GM23338 (cell line): ENCODE data around the gene KIF3B.

Source experiments
- CREB1 ChIP-seq: fragments of 250-450 bp; sonication (Bioruptor Pico); IDR thresholded peaks from 2 replicates; pipeline ENCODE4 v1.5.0; 2020; ENCODE audit warnings: low read depth, mild to moderate bottlenecking, moderate library complexity
- CTCF ChIP-seq, 2 experiments: fragments of 200-600 bp in 1 of 2; sonication (generic) in 1 of 2; conservative IDR thresholded peaks; 2 replicates each; pipeline versions ENCODE4 v1.5.1 to v1.6.1; 2016 to 2017; ENCODE audit warnings: antibody characterized with exemption in 2 of 2, low read depth in 2 of 2, mild to moderate bottlenecking in 2 of 2, moderate library complexity in 1 of 2
- ETS1 ChIP-seq: IDR thresholded peaks from 2 replicates; pipeline ENCODE4 v1.6.1; 2016; ENCODE audit warnings: antibody characterized with exemption
- EZH2 ChIP-seq: fragments of 200-600 bp; sonication (generic); IDR thresholded peaks from one replicate; pipeline ENCODE4 v1.8.0; 2017; ENCODE audit warnings: antibody characterized with exemption, mild to moderate bottlenecking, low read depth; ENCODE audit not compliant: unreplicated experiment
- EZH2phosphoT487 ChIP-seq: fragments of 200-600 bp; sonication (generic); IDR thresholded peaks from one replicate; pipeline ENCODE4 v1.8.1; 2018; ENCODE audit warnings: antibody characterized with exemption; ENCODE audit not compliant: unreplicated experiment
- JUNB ChIP-seq: IDR thresholded peaks from one replicate; pipeline ENCODE4 v1.6.1; 2016; ENCODE audit warnings: antibody characterized with exemption; ENCODE audit not compliant: unreplicated experiment
- NANOG ChIP-seq: IDR thresholded peaks from 2 replicates; pipeline ENCODE4 v1.6.1; 2016; ENCODE audit warnings: antibody characterized with exemption, borderline replicate concordance
- POLR2AphosphoS5 ChIP-seq: IDR thresholded peaks from 2 replicates; pipeline ENCODE4 v1.6.1; 2016; ENCODE audit warnings: antibody characterized with exemption, low read depth
- REST ChIP-seq: IDR thresholded peaks from one replicate; pipeline ENCODE4 v1.6.1; 2018; ENCODE audit warnings: antibody characterized with exemption; ENCODE audit not compliant: unreplicated experiment
- STAT1 ChIP-seq: IDR thresholded peaks from one replicate; pipeline ENCODE4 v1.6.1; 2016; ENCODE audit warnings: antibody characterized with exemption; ENCODE audit not compliant: unreplicated experiment
- ZNF331 ChIP-seq: fragments of 250-450 bp; sonication (Bioruptor Pico); IDR thresholded peaks from 2 replicates; pipeline ENCODE4 v1.5.0; 2020; ENCODE audit warnings: low read depth, mild to moderate bottlenecking, moderate library complexity

- TF ChIP-seq CTCF (conservative IDR thresholded peaks at IDR 0.05; ENCODE audit: low read depth in 2 of 2), result no peak
- no peak for TF ChIP-seq EZH2
- TF ChIP-seq EZH2phosphoT487, result no peak
- no peak for TF ChIP-seq POLR2AphosphoS5
- no peak for TF ChIP-seq REST
- no peak for TF ChIP-seq JUNB
- no peak for TF ChIP-seq STAT1
- TF ChIP-seq NANOG, result no peak
- TF ChIP-seq CREB1 (CRISPR knock-in tag), result no peak
- no peak for TF ChIP-seq ZNF331 (CRISPR knock-in tag)
- TF ChIP-seq ETS1, result no peak
Observed at GRCh38 chr20:32300647-32301046, 23.2 kb downstream of the KIF3B start.
